Stimulated activated CD4-positive, alpha-beta T cell treated with anti-CD3 and anti-CD28 coated beads, Interleukin-1b, Interleukin-23, amount 100 ng/mL, for 4 hours (primary cell): ENCODE results near the gene TTC24.
"Not testable (repeated sequence)": the region's sequence is repeated elsewhere in the genome, so short reads cannot be mapped to it uniquely, and the experiment has no call there.

Experiments used
- DNase-seq, 2 donors: peaks; one replicate each; pipeline ENCODE4 v3.0.0-alpha.2; 2020; ENCODE audit warnings: low read depth in 2 of 2

TTC24 gene

DNA sequence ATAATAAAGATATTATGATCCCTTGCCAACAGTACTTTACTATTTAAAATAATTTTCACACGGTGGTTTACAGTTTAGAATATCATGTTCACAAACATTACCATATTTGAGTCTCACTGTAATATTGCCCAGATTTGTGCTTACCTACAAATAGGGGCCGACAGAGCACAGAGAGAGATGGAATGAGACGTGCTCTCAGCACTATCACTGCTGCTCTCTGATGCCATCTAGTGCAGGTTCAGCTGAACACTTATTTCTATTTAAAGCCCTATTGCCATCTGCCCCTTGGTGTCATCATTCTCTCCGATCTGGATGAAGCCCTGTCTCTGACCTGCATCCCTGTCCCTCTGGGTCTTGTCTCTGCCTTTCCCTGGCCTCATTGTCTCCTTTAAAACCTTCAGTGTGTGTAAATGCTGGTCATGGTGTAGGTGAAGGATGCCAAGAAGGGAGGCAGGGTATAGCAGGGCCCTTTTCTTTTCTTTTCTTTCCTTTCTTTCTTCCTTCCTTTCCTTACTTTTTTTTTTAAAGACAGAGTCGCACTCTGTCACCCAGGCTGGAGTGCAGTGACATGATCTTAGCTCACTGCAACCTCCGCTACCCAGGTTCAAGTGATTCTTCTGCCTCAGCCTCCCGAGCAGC, 28.6 kb downstream of the TTC24 start:
- peak in 1 of 2 donors; percentile 53 for DNase-seq

DNA sequence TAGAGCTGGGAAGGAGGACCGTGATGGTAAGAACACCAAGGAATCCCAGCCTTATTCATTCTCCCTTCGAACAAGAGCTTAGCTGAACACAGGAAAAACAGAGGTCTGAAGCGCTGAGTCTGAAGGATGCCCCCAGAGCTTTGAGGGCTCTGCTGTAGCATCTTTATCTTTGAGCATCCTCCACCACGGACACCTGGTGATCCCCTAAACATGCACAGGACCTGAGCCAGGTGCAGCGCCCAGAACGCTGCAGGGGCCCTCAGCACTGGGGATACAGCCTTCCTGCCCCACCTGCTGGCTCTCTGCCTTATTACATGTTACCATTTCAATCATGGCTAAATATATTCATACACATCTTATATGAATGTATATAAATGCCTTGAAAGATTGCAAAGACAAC, 29.5 kb downstream of the TTC24 start:
- peak in 1 of 2 donors; percentile 62 for DNase-seq

- DNase-seq, result not testable (repeated sequence)
Measured at GRCh38 chr1:156610072-156610471, 30.5 kb downstream of the TTC24 start.

DNA sequence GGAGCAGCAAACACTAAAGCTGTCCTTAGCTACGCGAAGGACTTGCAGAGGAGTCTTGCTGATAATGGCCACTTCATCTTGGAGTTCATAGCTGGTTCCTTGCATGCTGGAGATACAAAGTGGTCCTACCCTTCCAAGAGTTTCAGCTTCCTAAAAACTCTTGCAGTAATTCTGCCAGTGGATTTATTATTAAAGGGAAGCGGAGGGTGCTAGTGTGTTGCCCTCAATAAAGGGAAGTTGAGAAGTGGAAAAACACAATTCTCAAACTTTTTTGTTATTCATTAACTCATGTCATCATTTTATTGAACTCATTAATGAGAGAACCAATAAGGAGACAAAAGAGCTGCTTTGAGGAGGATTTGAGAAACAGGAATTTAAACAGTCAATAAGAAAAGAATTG, 33.1 kb downstream of the TTC24 start:
- DNase-seq, result no peak

- no peak for DNase-seq
Measured at GRCh38 chr1:156615946-156616345, 36.4 kb downstream of the TTC24 start.

GRCh38 chr1:156616463-156616862, 36.9 kb downstream of the TTC24 start:
- no peak for DNase-seq

DNA sequence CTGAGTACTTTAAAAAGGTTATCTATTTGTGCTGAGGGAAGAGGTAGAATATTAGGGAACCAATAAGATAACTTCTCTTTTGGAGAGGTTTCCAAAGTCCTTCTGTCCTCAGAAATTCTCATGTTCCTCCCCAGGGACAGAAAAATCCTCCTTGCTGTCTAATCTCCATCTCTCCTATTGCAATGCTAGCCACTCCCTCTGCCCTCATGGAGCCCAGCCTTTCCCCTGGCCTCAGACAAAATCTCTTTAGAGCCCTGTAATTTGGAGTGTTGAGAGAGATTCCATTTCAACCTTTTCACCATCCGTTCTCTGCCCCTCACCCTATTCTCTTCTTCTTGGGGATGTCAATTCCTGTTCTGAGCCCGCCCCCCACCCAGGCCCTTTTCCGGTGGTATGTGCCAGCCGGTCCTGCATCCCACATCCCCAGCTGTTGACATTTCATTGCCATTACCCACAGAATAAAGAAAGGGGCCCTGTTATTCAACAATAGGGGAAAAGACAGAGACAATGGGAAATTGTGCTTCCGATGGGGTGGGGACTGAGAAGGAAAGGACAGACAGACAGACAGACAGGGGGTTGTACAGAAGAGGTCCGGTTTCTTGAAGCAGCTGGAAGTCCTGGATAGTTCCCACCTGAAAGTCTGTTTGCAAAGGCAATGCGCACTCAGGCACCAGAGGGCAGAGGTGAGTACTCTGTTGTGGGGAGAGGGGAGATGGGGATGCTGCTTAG, 39.5 kb downstream of the TTC24 start, which contains the start of gene HAPLN2:
HAPLN2 (plus strand) TSS at position 563 of the 729 bp plus-strand sequence. CDS start 4,076 bp downstream, outside the sequence.
- no peak for DNase-seq

DNA sequence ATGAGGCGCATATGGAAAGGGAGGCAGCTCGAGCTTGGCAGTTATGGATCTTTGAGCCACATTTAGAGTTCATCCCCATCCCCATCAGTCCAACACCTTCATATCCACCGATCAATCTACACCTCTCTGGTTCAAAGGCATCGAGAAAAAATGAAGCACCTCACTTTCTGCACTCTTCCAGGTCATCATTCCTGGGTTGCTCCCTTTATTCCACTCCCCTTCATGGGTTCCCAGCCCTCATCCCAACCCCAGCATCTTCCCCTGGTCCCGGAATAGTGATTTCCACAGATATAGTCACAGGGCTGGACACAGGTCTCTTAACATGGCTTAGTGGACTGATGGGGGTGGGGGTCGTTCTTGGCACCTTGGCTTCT, 40.0 kb downstream of the TTC24 start:
- no peak for DNase-seq

GRCh38 chr1:156622581-156623297, 43.2 kb downstream of the TTC24 start:
- DNase-seq, result no peak

DNA sequence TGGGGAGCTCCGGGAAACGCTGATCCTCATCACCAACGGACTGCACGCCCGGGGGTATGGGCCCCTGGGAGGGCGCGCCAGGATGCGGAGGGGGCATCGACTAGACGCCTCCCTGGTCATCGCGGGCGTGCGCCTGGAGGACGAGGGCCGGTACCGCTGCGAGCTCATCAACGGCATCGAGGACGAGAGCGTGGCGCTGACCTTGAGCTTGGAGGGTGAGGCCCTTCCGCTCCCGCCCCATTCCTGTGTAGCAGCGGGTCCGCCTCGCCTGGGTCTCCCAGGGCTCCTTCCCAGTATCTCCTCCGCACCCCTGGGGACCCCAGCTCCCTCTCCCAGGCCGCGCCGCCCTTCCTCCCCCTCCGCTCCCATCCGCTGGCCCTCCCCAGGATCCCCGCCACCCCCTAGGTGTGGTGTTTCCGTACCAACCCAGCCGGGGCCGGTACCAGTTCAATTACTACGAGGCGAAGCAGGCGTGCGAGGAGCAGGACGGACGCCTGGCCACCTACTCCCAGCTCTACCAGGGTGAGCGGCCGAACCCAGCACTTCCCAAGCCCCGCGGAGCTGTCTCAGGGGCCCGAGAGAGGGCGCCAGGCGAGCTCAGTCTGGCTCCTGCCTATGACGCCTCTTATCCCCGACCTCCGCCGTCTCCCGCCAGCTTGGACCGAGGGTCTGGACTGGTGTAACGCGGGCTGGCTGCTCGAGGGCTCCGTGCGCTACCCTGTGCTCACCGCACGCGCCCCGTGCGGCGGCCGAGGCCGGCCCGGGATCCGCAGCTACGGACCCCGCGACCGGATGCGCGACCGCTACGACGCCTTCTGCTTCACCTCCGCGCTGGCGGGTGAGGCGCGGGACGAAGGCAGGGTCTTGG, 44.7 kb downstream of the TTC24 start:
- DNase-seq, result peak in 1 of 2 donors; percentile 41

DNA sequence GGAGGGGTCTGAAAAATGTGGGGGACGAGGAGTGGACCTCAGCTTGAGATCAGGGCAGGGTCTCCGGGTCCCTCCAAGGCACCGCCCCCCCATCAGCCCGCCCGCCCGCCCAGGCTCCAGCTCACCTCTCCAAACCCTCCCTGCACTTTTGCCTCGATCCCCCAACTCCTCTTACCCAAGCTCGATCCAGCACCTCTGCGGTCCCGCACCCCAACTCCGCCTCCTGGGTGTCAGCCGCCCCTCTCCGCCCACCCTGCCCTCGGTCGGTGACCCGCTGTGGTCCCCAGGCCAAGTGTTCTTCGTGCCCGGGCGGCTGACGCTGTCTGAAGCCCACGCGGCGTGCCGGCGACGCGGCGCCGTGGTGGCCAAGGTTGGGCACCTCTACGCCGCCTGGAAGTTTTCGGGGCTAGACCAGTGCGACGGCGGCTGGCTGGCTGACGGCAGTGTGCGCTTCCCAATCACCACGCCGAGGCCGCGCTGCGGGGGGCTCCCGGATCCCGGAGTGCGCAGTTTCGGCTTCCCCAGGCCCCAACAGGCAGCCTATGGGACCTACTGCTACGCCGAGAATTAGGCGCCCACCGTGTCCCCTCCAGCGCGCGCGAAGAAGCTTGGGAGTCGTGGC, 45.4 kb downstream of the TTC24 start:
- no peak for DNase-seq

DNA sequence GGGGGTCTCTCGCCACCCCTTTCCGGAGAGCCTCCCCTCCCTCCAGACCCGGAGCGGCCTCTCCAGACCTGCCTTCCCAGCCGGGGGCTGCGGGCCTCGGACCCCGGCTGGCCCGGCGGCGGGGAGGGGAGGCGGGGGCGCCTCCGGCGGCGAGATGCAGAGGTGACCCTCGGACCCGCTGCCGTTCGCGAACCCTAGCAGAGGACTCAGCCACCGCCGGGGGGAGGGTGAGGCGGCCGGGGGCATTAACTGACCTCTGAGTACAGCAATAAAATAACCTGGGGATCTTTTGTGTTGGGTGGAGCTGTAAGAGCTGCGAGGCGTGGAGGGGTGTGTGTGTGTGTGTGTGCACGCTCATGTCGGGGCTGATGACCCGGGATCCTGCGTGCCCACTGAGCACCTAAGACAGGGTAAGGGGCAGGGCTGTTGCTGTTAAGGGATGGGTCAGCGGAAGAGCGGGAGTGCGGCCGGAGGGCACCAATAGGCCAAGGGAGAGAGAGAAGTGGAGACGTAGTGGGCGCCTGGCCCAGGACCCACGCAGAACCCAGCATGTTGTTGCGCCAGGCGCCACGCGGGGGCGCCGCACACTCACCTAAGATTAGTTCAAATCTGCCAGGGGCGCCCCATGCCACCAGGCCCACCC, 46.0 kb downstream of the TTC24 start:
- DNase-seq, result peak; percentile 66 to 71

DNA sequence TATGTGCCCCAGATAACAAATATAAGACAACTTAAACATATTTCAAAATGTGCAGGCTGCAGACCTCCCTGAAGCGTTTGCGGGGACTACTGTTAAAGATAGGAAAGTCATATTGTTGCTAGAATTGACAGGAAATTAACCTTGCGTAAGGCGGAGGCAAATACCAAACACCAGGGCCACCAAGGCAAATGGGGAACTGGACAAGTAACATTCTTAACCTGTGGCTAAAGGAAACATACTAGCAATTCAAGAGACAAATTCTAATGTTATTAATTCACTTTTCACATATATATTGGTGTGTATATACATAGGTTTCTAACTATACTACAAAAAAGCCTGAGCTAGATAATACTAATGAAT, 46.5 kb downstream of the TTC24 start:
- DNase-seq, result no peak

DNA sequence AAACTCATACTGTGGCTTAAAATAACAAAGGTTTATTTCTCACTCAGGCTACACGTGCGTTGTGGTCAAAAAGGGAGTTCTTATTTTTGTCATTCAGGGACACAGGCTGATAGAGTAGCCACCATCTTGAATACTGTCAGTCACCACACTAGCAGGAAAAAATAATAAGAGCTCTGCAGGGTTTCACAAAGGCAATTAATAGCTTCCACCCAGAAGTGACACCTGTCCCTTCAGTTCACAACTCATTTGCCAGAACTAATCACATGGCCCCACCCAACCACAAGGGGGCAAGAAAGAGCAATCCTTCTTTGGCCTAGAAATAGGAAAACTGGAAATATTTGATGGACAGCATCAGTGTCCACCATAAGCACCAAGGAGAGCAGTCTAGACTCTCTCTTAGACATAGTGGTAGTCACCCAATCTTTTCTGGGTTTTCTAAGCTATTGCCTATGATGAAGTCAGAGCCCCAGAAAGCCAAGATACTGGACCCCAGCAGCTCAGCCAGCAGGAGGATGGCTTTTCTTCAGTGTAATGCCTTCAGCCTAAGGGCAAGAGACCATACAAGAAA, 47.9 kb downstream of the TTC24 start:
- DNase-seq, result no peak

DNA sequence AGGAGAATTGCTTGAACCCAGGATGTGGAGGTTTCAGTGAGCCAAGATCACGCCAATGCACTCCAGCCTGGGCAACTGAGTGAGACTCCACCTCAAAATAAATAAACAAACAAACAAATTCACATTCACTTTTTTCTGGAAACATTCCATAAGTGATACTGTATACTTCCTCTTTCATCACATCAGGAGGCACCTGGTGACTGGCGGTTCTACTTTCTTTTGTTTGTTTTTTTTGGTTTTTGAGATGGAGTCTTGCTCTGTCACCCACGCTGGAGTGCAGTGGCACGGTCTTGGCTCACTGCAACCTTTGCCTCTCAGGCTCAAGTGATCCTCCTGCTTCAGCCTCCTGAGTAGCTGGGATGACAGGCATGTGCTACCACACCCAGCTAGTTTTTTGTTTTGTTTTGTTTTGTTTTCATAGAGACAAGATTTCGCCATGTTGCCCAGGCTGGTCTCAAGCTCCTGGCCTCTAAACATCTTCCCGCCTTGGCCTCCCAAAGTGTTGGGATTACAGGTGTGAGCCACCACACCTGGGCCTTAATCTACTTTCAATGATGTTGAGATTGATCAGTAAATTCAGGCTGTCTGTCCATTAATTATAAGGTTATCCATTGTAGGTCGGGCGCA, 50.4 kb downstream of the TTC24 start:
- no peak for DNase-seq

DNA sequence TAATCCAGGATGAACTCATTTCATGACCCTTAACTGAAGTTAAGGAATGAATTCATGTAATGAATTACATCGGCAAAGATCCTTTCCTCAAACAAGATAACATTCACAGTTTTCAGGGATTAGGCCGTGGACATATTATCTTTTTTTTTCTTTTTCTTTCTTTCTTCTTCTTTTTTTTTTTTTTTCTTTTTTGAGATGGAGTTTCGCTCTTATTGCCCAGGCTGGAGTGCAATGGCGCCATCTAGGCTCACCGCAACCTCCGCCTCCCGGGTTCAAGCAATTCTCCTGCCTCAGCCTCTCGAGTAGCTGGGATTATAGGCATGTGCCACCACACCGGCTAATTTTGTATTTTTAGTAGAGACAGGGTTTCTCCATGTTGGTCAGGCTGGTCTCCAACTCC, 51.6 kb downstream of the TTC24 start:
- not testable (repeated sequence) for DNase-seq

- no peak for DNase-seq
Measured at GRCh38 chr1:156632355-156632754, 52.8 kb downstream of the TTC24 start.
